ENCODE results near the gene LRRC3C.

GRCh38 chr17:39980351-39981206, 53.0 kb downstream of the LRRC3C start, which contains the start of gene PSMD3:
- TF ChIP-seq CTCF (IDR thresholded peaks at IDR 0.05; ENCODE audit: insufficient read depth, low read depth, low read length) (peak; percentile 85), EZH2 (IDR thresholded peaks at IDR 0.05; ENCODE audit: insufficient read depth, low read length) (no peak)
